H9 (cell line): ENCODE measurements around the gene SMTN. TPM values are rescaled to one million over a fixed set of nuclear protein-coding genes. Genes with fewer than 3 reads are reported as not detected.

ENCODE experiments used
- DNase-seq: peaks from one replicate; pipeline ENCODE4 v3.0.0-alpha.2; 2017
- H2AFZ ChIP-seq: one replicate; pipeline ENCODE4 v1.6.1; 2013; ENCODE audit warnings: mild to moderate bottlenecking, low read length, control low read depth, moderate library complexity
- H2AK5ac ChIP-seq: 2 replicates; pipeline ENCODE4 v1.6.1; 2013; ENCODE audit warnings: low read length, control low read depth, mixed read lengths; ENCODE audit not compliant: insufficient read length
- H2BK120ac ChIP-seq: one replicate; pipeline ENCODE4 v1.6.1; 2013; ENCODE audit warnings: low read depth, mild to moderate bottlenecking, low read length, control low read depth, inconsistent platforms; ENCODE audit not compliant: poor library complexity, severe bottlenecking
- H2BK12ac ChIP-seq: 2 replicates; pipeline ENCODE4 v1.6.1; 2013; ENCODE audit warnings: low read length, control low read depth, mixed read lengths, low read depth; ENCODE audit not compliant: insufficient read length
- H2BK15ac ChIP-seq: 2 replicates; pipeline ENCODE4 v1.6.1; 2013; ENCODE audit warnings: low read depth, low read length, control low read depth
- H2BK20ac ChIP-seq: one replicate; pipeline ENCODE4 v1.6.1; 2013; ENCODE audit warnings: low read depth, mild to moderate bottlenecking, low read length, control low read depth, inconsistent platforms; ENCODE audit not compliant: poor library complexity, severe bottlenecking
- H2BK5ac ChIP-seq: 2 replicates; pipeline ENCODE4 v1.6.1; 2013; ENCODE audit warnings: low read length, control low read depth, mixed read lengths; ENCODE audit not compliant: insufficient read length
- H3K14ac ChIP-seq: 2 replicates; pipeline ENCODE4 v1.6.1; 2013; ENCODE audit warnings: low read length, control low read depth; ENCODE audit not compliant: insufficient read depth
- H3K18ac ChIP-seq: 2 replicates; pipeline ENCODE4 v1.6.1; 2013; ENCODE audit warnings: low read depth, mild to moderate bottlenecking, mixed read lengths, low read length, control low read depth; ENCODE audit not compliant: insufficient read length
- H3K23ac ChIP-seq: 2 replicates; pipeline ENCODE4 v1.6.1; 2013; ENCODE audit warnings: low read length, control low read depth, mixed read lengths, low read depth; ENCODE audit not compliant: insufficient read length
- H3K23me2 ChIP-seq: 2 replicates; pipeline ENCODE4 v1.6.1; 2013; ENCODE audit warnings: low read depth, mild to moderate bottlenecking, mixed read lengths, low read length, control low read depth; ENCODE audit not compliant: insufficient read length, poor library complexity, severe bottlenecking
- H3K27ac ChIP-seq: 2 replicates; pipeline ENCODE4 v1.5.1; 2013; ENCODE audit warnings: low read length, control low read depth, mixed read lengths, low read depth; ENCODE audit not compliant: insufficient read length
- H3K27me3 ChIP-seq: 2 replicates; pipeline ENCODE4 v1.6.1; 2013; ENCODE audit warnings: low read length, control low read depth, inconsistent platforms; ENCODE audit not compliant: insufficient read depth
- H3K4ac ChIP-seq: 2 replicates; pipeline ENCODE4 v1.6.1; 2013; ENCODE audit warnings: low read depth, mild to moderate bottlenecking, control low read depth, inconsistent platforms, low read length, moderate library complexity
- H3K4me1 ChIP-seq: 2 replicates; pipeline ENCODE4 v1.6.1; 2013; ENCODE audit warnings: low read length, control low read depth, inconsistent platforms; ENCODE audit not compliant: insufficient read depth
- H3K4me2 ChIP-seq: 2 replicates; pipeline ENCODE4 v1.6.1; 2013; ENCODE audit warnings: low read length, control low read depth, mixed read lengths; ENCODE audit not compliant: insufficient read length, insufficient read depth
- H3K56ac ChIP-seq: 2 replicates; pipeline ENCODE4 v1.6.1; 2013; ENCODE audit warnings: low read depth, mild to moderate bottlenecking, mixed read lengths, low read length, control low read depth; ENCODE audit not compliant: insufficient read length
- H3K79me1 ChIP-seq: 2 replicates; pipeline ENCODE4 v1.6.1; 2013; ENCODE audit warnings: low read depth, mild to moderate bottlenecking, moderate library complexity, low read length, control low read depth, inconsistent platforms; ENCODE audit not compliant: insufficient read depth, poor library complexity, severe bottlenecking
- H3K79me2 ChIP-seq: 2 replicates; pipeline ENCODE4 v1.6.1; 2013; ENCODE audit warnings: low read length, control low read depth, inconsistent platforms; ENCODE audit not compliant: insufficient read depth
- H3K9ac ChIP-seq: 2 replicates; pipeline ENCODE4 v1.6.1; 2013; ENCODE audit warnings: low read length, control low read depth, mixed read lengths; ENCODE audit not compliant: insufficient read length; ENCODE audit errors: extremely low read depth
- H3K9me3 ChIP-seq: one replicate; pipeline ENCODE4 v1.6.1; 2013; ENCODE audit warnings: low read depth, low read length, inconsistent platforms; ENCODE audit not compliant: control insufficient read depth
- H3T11ph ChIP-seq: one replicate; pipeline ENCODE4 v1.6.1; 2013; ENCODE audit warnings: mild to moderate bottlenecking, low read length, control low read depth, inconsistent platforms
- H4K20me1 ChIP-seq: one replicate; pipeline ENCODE4 v1.6.1; 2013; ENCODE audit not compliant: control insufficient read depth, insufficient read length, insufficient read depth
- H4K5ac ChIP-seq: 2 replicates; pipeline ENCODE4 v1.6.1; 2013; ENCODE audit warnings: low read depth, mild to moderate bottlenecking, mixed read lengths, low read length, control low read depth; ENCODE audit not compliant: insufficient read length
- H4K8ac ChIP-seq: replicated peaks from 2 replicates; pipeline ENCODE4 v1.6.1; 2013; ENCODE audit warnings: low read length, control low read depth, mixed read lengths, low read depth; ENCODE audit not compliant: insufficient read length
- H4K91ac ChIP-seq: 2 replicates; pipeline ENCODE4 v1.6.1; 2013; ENCODE audit warnings: low read depth, mild to moderate bottlenecking, moderate library complexity, mixed read lengths, low read length, control low read depth; ENCODE audit not compliant: insufficient read length
- H3K27ac Mint-ChIP-seq, 3 experiments: 2 replicates in 2 of 3; 3 replicates in 1 of 3; pipeline ENCODE4 v1.8.0; 2020 to 2021; ENCODE audit warnings: mixed read lengths in 3 of 3, mild to moderate bottlenecking in 1 of 3, moderate library complexity in 1 of 3
- H3K27me3 Mint-ChIP-seq: 2 replicates; pipeline ENCODE4 v1.8.0; 2021; ENCODE audit warnings: low read depth, mild to moderate bottlenecking, moderate library complexity, mixed read lengths
- H3K36me3 Mint-ChIP-seq, 3 experiments: 2 replicates in 2 of 3; 3 replicates in 1 of 3; pipeline ENCODE4 v1.8.0; 2020 to 2021; ENCODE audit warnings: low read depth in 3 of 3, mixed read lengths in 3 of 3; ENCODE audit not compliant: insufficient read depth in 1 of 3
- H3K4me1 Mint-ChIP-seq, 2 experiments: 2 replicates each; pipeline ENCODE4 v1.8.0; 2020; ENCODE audit warnings: mixed read lengths in 2 of 2
- H3K4me3 Mint-ChIP-seq, 2 experiments: 2 replicates in 1 of 2; 3 replicates in 1 of 2; pipeline ENCODE4 v1.8.0; 2020 to 2021; ENCODE audit warnings: mild to moderate bottlenecking in 2 of 2, mixed read lengths in 2 of 2, moderate library complexity in 1 of 2
- H3K9me3 Mint-ChIP-seq, 2 experiments: 2 replicates in 1 of 2; 3 replicates in 1 of 2; pipeline ENCODE4 v1.8.0; 2020; ENCODE audit warnings: mild to moderate bottlenecking in 2 of 2, mixed read lengths in 2 of 2, moderate library complexity in 1 of 2
- CTCF ChIP-seq: fragments of 200-600 bp; sonication (generic); conservative IDR thresholded peaks from 3 replicates; pipeline ENCODE4 v1.8.0; 2021; ENCODE audit warnings: antibody characterized with exemption, mild to moderate bottlenecking
- WGBS: extraction: QIAGEN DNeasy Blood & Tissue Kit; methylation state at CpG from one replicate; pipeline ENCODE4 v1.1.7; 2013; ENCODE audit warnings: missing lambda C conversion rate, low lambda C conversion rate, mixed read lengths; ENCODE audit not compliant: insufficient read length; ENCODE audit errors: extremely low coverage; 5-methylcytosine and 5-hydroxymethylcytosine counted together
- total RNA-seq: library from RNA; stranded (reverse); gene quantifications from 2 replicates; pipeline ENCODE4 v1.2.1, GENCODE V29; 2021

The SMTN gene
- total RNA-seq, 1 experiment from 2014 or later, result 23.4 TPM

DNA sequence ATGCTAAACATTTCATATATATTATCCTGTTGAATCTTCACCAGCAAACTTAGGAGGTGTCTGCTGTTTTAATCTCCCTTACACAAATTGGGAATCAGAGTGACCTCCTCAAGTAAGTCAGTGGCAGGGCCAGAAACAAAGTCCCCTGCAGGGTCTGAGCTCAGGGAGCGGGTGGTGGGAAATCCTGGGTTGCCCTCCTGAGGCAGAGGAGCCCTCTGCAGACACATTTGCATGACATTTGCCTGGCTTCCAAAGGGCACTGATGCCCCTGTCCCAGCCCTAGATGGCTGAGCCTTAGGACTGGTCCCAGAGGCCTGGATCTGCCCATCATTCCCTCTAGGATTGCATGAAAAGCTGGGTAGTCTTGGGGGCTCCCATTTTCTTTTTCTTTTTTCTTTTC lies 39.5 kb downstream of the SMTN start:
- H3K9ac ChIP-seq, result no peak overlapping the region
- H3K27me3 ChIP-seq, result no peaks in the 10 kb centered on the region
- H2BK15ac ChIP-seq, result no peak overlapping the region
- no peak overlapping the region for H2AFZ ChIP-seq
- no peak overlapping the region for H3T11ph ChIP-seq
- no peak overlapping the region for H2AK5ac ChIP-seq
- H4K5ac ChIP-seq, result no peak overlapping the region
- Mint-ChIP-seq H3K27ac (no peak overlapping the region), H3K27me3 (peaks cover 12% of the 10 kb centered on the region), H3K36me3 (no peaks in the 10 kb centered on the region), H3K9me3 (no peaks in the 10 kb centered on the region), H3K4me1 (peaks cover 21 to 29% of the 10 kb centered on the region in 2 experiments), H3K4me3 (no peak overlapping the region)
- H3K23ac ChIP-seq, result no peak overlapping the region
- no peak overlapping the region for H2BK12ac ChIP-seq
- no peaks in the 10 kb centered on the region for H3K9me3 ChIP-seq
- WGBS, result no CpG with 5 or more reads among the region's 1 CpG
- H3K4me1 ChIP-seq, result peaks cover 5% of the 10 kb centered on the region
- H2BK5ac ChIP-seq, result no peak overlapping the region
- no peaks in the 10 kb centered on the region for H4K20me1 ChIP-seq
- H3K27ac ChIP-seq, result no peak overlapping the region
- H2BK120ac ChIP-seq, result no peak overlapping the region
- no peak for DNase-seq
- no peak overlapping the region for H4K8ac ChIP-seq
- H3K18ac ChIP-seq, result no peak overlapping the region
- H3K79me2 ChIP-seq, result no peaks in the 10 kb centered on the region
- H3K4ac ChIP-seq, result no peak overlapping the region
- no peak overlapping the region for H3K14ac ChIP-seq
- TF ChIP-seq CTCF, result no peak
- H3K56ac ChIP-seq, result no peak overlapping the region
- H4K91ac ChIP-seq, result no peak overlapping the region
- no peaks in the 10 kb centered on the region for H3K79me1 ChIP-seq
- H3K23me2 ChIP-seq, result no peaks in the 10 kb centered on the region
- H3K4me2 ChIP-seq, result no peak overlapping the region
- H2BK20ac ChIP-seq, result no peak overlapping the region
